Prostate gland (tissue), 2 donors: ENCODE measurements around the gene CDC42BPA.

Experiments
- CTCF ChIP-seq, 4 experiments: fragments of 200-600 bp in 2 of 4; fragments of 450-650 bp in 2 of 4; sonication (generic) in 2 of 4; IDR thresholded peaks; 1 replicate in 3 of 4; 2 replicates in 1 of 4; pipeline ENCODE4 v1.5.1; 2016 to 2019; ENCODE audit warnings: antibody characterized with exemption in 4 of 4, mild to moderate bottlenecking in 2 of 4, moderate library complexity in 2 of 4
- POLR2A ChIP-seq: fragments of 450-650 bp; IDR thresholded peaks from one replicate; pipeline ENCODE4 v1.6.1; 2016; ENCODE audit warnings: antibody characterized with exemption, mild to moderate bottlenecking
- POLR2AphosphoS5 ChIP-seq: sonication (generic); formaldehyde crosslinking; IDR thresholded peaks from one replicate; pipeline ENCODE4 v1.6.1; 2017; ENCODE audit warnings: antibody characterized with exemption

GRCh38 chr1:226965581-226966440 lies 352.5 kb downstream of the CDC42BPA start:
- TF ChIP-seq POLR2AphosphoS5 (no peak), CTCF (IDR thresholded peaks at IDR 0.05) (no peak), POLR2A (no peak)
